SK-N-MC (cell line): ENCODE results near the gene GRIK2.

ENCODE experiments used
- EZH2 ChIP-seq: fragments of 200-600 bp; sonication (generic); IDR thresholded peaks from one replicate; pipeline ENCODE4 v1.6.1; 2017; ENCODE audit warnings: antibody characterized with exemption
- FOXP2 ChIP-seq: optimal IDR thresholded peaks from 2 replicates; pipeline ENCODE3; 2011; ENCODE audit warnings: mild to moderate bottlenecking, moderate library complexity; ENCODE audit not compliant: insufficient read depth; ENCODE audit errors: extremely low read length, control extremely low read depth
- POLR2AphosphoS5 ChIP-seq: IDR thresholded peaks from 2 replicates; pipeline ENCODE4 v1.6.1; 2012; ENCODE audit warnings: mild to moderate bottlenecking, low read depth, low read length, borderline replicate concordance

DNA sequence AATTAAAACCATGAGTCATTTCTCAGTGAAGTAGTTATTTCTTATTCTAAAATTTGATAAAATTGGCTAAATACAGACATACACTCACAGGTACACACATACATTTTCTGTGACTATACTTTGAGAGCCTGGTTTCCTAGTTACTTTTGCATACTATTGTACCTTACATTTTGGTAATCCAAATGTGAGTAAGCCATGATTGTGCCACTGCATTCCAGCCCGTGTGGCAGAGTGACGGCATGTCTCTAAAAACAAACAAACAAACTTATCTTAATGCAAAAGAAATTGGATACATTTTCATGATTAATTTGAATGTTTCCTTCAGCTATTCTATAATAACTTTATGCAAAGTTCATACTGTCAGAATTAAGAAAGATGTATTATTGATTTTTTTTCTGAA lies 628.8 kb downstream of the GRIK2 start:
- no peak for TF ChIP-seq POLR2AphosphoS5
- TF ChIP-seq EZH2 = no peak
- TF ChIP-seq FOXP2 = no peak
